Liver (tissue), 9 donors: ENCODE measurements around the gene GCNT4. TPM values are rescaled to one million over a fixed set of nuclear protein-coding genes. Genes with fewer than 3 reads are reported as not detected.

Source experiments
- DNase-seq: peaks from one replicate; pipeline ENCODE4 v3.0.0-alpha.2; 2017; ENCODE audit warnings: low spot score
- H3K27ac ChIP-seq, 2 donors: one replicate each; pipeline ENCODE4 v1.7.0; 2013; ENCODE audit warnings: inconsistent platforms in 2 of 2, low read length in 2 of 2, control low read depth in 1 of 2, low read depth in 1 of 2, mild to moderate bottlenecking in 1 of 2
- H3K27me3 ChIP-seq, 4 donors: one replicate each; pipeline versions ENCODE4 v1.6.1 to v1.7.0; 2013; ENCODE audit warnings: low read length in 3 of 4, inconsistent platforms in 1 of 4, mild to moderate bottlenecking in 1 of 4, moderate library complexity in 1 of 4; ENCODE audit not compliant: control insufficient read depth in 4 of 4, insufficient read depth in 4 of 4
- H3K36me3 ChIP-seq, 4 donors: one replicate each; pipeline versions ENCODE4 v1.6.1 to v1.7.0; 2013; ENCODE audit warnings: low read length in 3 of 4, mild to moderate bottlenecking in 3 of 4, low read depth in 1 of 4, moderate library complexity in 1 of 4; ENCODE audit not compliant: control insufficient read depth in 4 of 4, insufficient read depth in 3 of 4
- H3K4me1 ChIP-seq, 4 donors: one replicate each; pipeline versions ENCODE4 v1.6.1 to v1.7.0; 2013; ENCODE audit warnings: low read length in 3 of 4, mild to moderate bottlenecking in 3 of 4, moderate library complexity in 1 of 4; ENCODE audit not compliant: control insufficient read depth in 4 of 4, insufficient read depth in 4 of 4
- H3K4me3 ChIP-seq, 3 donors: one replicate each; pipeline versions ENCODE4 v1.6.1 to v1.7.0; 2013; ENCODE audit warnings: low read length in 3 of 3, control low read depth in 1 of 3, low read depth in 1 of 3, mild to moderate bottlenecking in 1 of 3
- H3K9ac ChIP-seq, 2 donors: one replicate each; pipeline ENCODE4 v1.7.0; 2013; ENCODE audit warnings: low read length in 2 of 2, mild to moderate bottlenecking in 2 of 2, moderate library complexity in 2 of 2, control low read depth in 1 of 2, low read depth in 1 of 2
- H3K9me3 ChIP-seq, 4 donors: one replicate each; pipeline versions ENCODE4 v1.6.1 to v1.7.0; 2013; ENCODE audit warnings: low read length in 3 of 4; ENCODE audit not compliant: control insufficient read depth in 4 of 4
- EGR1 ChIP-seq, 2 donors: IDR thresholded peaks; 2 replicates each; pipeline ENCODE4 v1.6.1; 2016 to 2018; ENCODE audit warnings: antibody characterized with exemption in 2 of 2, low read depth in 2 of 2
- FOXA1 ChIP-seq: IDR thresholded peaks from 2 replicates; pipeline ENCODE4 v1.6.1; 2016; ENCODE audit warnings: antibody characterized with exemption
- GABPA ChIP-seq, 2 donors: IDR thresholded peaks in 1 of 2; conservative IDR thresholded peaks in 1 of 2; 2 replicates each; pipeline ENCODE4 v1.6.1; 2016; ENCODE audit warnings: antibody characterized with exemption in 2 of 2, mild to moderate bottlenecking in 1 of 2, moderate library complexity in 1 of 2
- HNF4A ChIP-seq, 2 donors: conservative IDR thresholded peaks; 2 replicates each; pipeline ENCODE4 v1.6.1; 2016; ENCODE audit warnings: antibody characterized with exemption in 2 of 2, mild to moderate bottlenecking in 2 of 2
- JUND ChIP-seq, 2 donors: IDR thresholded peaks; 2 replicates each; pipeline ENCODE4 v1.6.1; 2016; ENCODE audit warnings: antibody characterized with exemption in 2 of 2
- MAX ChIP-seq: IDR thresholded peaks from 2 replicates; pipeline ENCODE4 v1.6.1; 2016; ENCODE audit warnings: antibody characterized with exemption
- NR2F2 ChIP-seq: IDR thresholded peaks from 2 replicates; pipeline ENCODE4 v1.6.1; 2016; ENCODE audit warnings: antibody characterized with exemption
- RAD21 ChIP-seq, 2 donors: IDR thresholded peaks; 2 replicates each; pipeline ENCODE4 v1.6.1; 2016; ENCODE audit warnings: antibody characterized with exemption in 2 of 2, mild to moderate bottlenecking in 2 of 2
- REST ChIP-seq: IDR thresholded peaks from 2 replicates; pipeline ENCODE4 v1.6.1; 2016; ENCODE audit warnings: antibody characterized with exemption, mild to moderate bottlenecking
- RXRA ChIP-seq, 2 donors: IDR thresholded peaks; 2 replicates each; pipeline ENCODE4 v1.6.1; 2017 to 2018; ENCODE audit warnings: antibody characterized with exemption in 2 of 2, mild to moderate bottlenecking in 1 of 2
- TAF1 ChIP-seq: conservative IDR thresholded peaks from 2 replicates; pipeline ENCODE4 v1.6.1; 2016; ENCODE audit warnings: antibody characterized with exemption, mild to moderate bottlenecking
- YY1 ChIP-seq: IDR thresholded peaks from 2 replicates; pipeline ENCODE4 v1.6.1; 2016; ENCODE audit warnings: antibody characterized with exemption, mild to moderate bottlenecking
- ZBTB33 ChIP-seq: IDR thresholded peaks from 2 replicates; pipeline ENCODE4 v1.6.1; 2016; ENCODE audit warnings: antibody characterized with exemption
- WGBS: extraction: QIAGEN DNeasy Blood & Tissue Kit; methylation state at CpG from one replicate; pipeline ENCODE4 v1.1.7; 2013; 5-methylcytosine and 5-hydroxymethylcytosine counted together
- polyA plus RNA-seq, 2 donors: library from polyadenylated mRNA; stranded (reverse) in 1 of 2; unstranded in 1 of 2; fragments of 200-250 nt in 1 of 2; fragments of >200 nt in 1 of 2; fragmentation: Nextera tagmentation in 1 of 2; extraction: Ambion mirVana in 1 of 2; gene quantifications; one replicate each; pipeline versions ENCODE4 v1.2.1 to v1.2.3, GENCODE V29; 2013 to 2015
- total RNA-seq, 2 donors: library from RNA; depleted of rRNA; stranded (reverse); fragments of >200 nt; gene quantifications; one replicate each; pipeline ENCODE4 v1.2.3, GENCODE V29; 2014
- donor health status: healthy.
- donor health status: healthy.
- donor health status: healthy.
- donor health status: healthy.
- donor health status: healthy.

Gene GCNT4
- total and polyA plus RNA-seq, 4 donors: 0.25 to 1.3 (median 0.39) TPM

- TF ChIP-seq GABPA (IDR thresholded peaks at IDR 0.05 in 1 of 2, conservative IDR thresholded peaks at IDR 0.05 in 1 of 2) (no peak), REST (no peak), YY1 (no peak)
- Histone ChIP-seq H3K27me3 (no peaks in the 10 kb centered on the region), H3K4me3 (no peak overlapping the region), H3K36me3 (no peaks in the 10 kb centered on the region), H3K9me3 (no peaks in the 10 kb centered on the region), H3K9ac (no peak overlapping the region), H3K4me1 (peaks cover 0 to 17% (median 6%) of the 10 kb centered on the region in 4 donors), H3K27ac (no peak overlapping the region)
- no peak for DNase-seq
- 75% methylated on average over 7 of the region's 7 CpGs for WGBS
These were observed 3.9 kb downstream of the GCNT4 start for GRCh38 chr5:75048457-75048953.

GRCh38 chr5:75047356-75047755 lies 5.0 kb downstream of the GCNT4 start:
- no peak for TF ChIP-seq TAF1
- H3K4me3 ChIP-seq: no peak overlapping the region
- no peak overlapping the region for H3K27ac ChIP-seq
- no peaks in the 10 kb centered on the region for H3K36me3 ChIP-seq
- no peaks in the 10 kb centered on the region for H3K9me3 ChIP-seq
- H3K4me1 ChIP-seq: peaks cover 0 to 13% (median 4%) of the 10 kb centered on the region in 4 donors
- H3K9ac ChIP-seq: no peak overlapping the region
- no peak for DNase-seq
- no peaks in the 10 kb centered on the region for H3K27me3 ChIP-seq

- H3K9ac ChIP-seq: no peak overlapping the region
- no peaks in the 10 kb centered on the region for H3K9me3 ChIP-seq
- no peak overlapping the region for H3K27ac ChIP-seq
- WGBS: 78% methylated on average over 10 of the region's 10 CpGs
- no peak overlapping the region for H3K4me3 ChIP-seq
- H3K4me1 ChIP-seq: peaks cover 0 to 10% (median 2%) of the 10 kb centered on the region in 4 donors
- no peak for TF ChIP-seq TAF1
- TF ChIP-seq GABPA (IDR thresholded peaks at IDR 0.05 in 1 of 2, conservative IDR thresholded peaks at IDR 0.05 in 1 of 2): no peak
- DNase-seq: no peak
- H3K27me3 ChIP-seq: no peaks in the 10 kb centered on the region
- no peaks in the 10 kb centered on the region for H3K36me3 ChIP-seq
These were observed 5.8 kb downstream of the GCNT4 start for GRCh38 chr5:75046366-75047142.

GRCh38 chr5:75045071-75045470 lies 7.3 kb downstream of the GCNT4 start:
- Histone ChIP-seq H3K36me3 (no peaks in the 10 kb centered on the region), H3K4me1 (peaks cover 0 to 10% (median 2%) of the 10 kb centered on the region in 4 donors), H3K9ac (no peak overlapping the region), H3K27ac (no peak overlapping the region), H3K4me3 (no peak overlapping the region), H3K9me3 (no peaks in the 10 kb centered on the region), H3K27me3 (no peaks in the 10 kb centered on the region)
- WGBS: 95% methylated on average over 2 of the region's 2 CpGs
- DNase-seq: no peak
- no peak for TF ChIP-seq YY1
- TF ChIP-seq HNF4A (conservative IDR thresholded peaks at IDR 0.05): no peak
- no peak for TF ChIP-seq JUND (IDR thresholded peaks at IDR 0.05)
- TF ChIP-seq RXRA (IDR thresholded peaks at IDR 0.05): no peak
- TF ChIP-seq RAD21 (IDR thresholded peaks at IDR 0.05): no peak
- no peak for TF ChIP-seq FOXA1
- no peak for TF ChIP-seq REST
- TF ChIP-seq EGR1 (IDR thresholded peaks at IDR 0.05; ENCODE audit: low read depth in 2 of 2): no peak
- TF ChIP-seq MAX: no peak
- no peak for TF ChIP-seq NR2F2
- TF ChIP-seq ZBTB33: no peak
